ENCODE data around the gene UMAD1. TPM values are rescaled to one million over a fixed set of nuclear protein-coding genes. Genes with fewer than 3 reads are reported as not detected.

The UMAD1 gene
- total and polyA plus RNA-seq, 8 donors, result 12.7 to 20.2 (median 15.0) TPM

DNA sequence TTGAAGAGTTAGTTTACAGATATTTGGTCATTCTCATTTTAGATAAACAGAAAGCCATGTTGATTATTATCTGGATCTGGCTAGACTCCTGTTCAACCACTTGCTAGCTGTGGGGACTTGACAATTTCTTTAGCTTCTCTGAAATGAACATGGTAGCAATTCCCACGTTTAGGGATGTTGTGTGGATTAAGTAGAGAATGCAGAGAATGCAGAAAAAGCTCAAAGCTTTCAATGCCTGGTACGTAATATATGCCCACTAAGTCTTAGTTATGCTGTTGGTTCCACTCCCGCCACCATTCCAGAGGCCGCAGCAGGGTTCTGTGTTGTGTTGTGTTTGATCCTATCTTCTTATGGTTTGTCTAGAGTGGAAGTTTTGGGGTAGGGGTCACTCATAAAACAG lies 117.0 kb downstream of the UMAD1 start:
- TF ChIP-seq, protein P1, sequence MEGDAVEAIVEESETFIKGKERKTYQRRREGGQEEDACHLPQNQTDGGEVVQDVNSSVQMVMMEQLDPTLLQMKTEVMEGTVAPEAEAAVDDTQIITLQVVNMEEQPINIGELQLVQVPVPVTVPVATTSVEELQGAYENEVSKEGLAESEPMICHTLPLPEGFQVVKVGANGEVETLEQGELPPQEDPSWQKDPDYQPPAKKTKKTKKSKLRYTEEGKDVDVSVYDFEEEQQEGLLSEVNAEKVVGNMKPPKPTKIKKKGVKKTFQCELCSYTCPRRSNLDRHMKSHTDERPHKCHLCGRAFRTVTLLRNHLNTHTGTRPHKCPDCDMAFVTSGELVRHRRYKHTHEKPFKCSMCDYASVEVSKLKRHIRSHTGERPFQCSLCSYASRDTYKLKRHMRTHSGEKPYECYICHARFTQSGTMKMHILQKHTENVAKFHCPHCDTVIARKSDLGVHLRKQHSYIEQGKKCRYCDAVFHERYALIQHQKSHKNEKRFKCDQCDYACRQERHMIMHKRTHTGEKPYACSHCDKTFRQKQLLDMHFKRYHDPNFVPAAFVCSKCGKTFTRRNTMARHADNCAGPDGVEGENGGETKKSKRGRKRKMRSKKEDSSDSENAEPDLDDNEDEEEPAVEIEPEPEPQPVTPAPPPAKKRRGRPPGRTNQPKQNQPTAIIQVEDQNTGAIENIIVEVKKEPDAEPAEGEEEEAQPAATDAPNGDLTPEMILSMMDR (IDR thresholded peaks at IDR 0.05), result no peak
- H3K4me1 ChIP-seq, result peaks cover 6 to 11% of the 10 kb centered on the region in 2 donors
- H3K27ac ChIP-seq, result no peak overlapping the region
- ATAC-seq (no peak), DNase-seq (no peak)
- H3K36me3 ChIP-seq, result no peaks in the 10 kb centered on the region
- no peaks in the 10 kb centered on the region for H3K27me3 ChIP-seq
- no peaks in the 10 kb centered on the region for H3K9me3 ChIP-seq
- intact Hi-C loops (cut with DNase I), result no loop called here
- H3K4me3 ChIP-seq, result no peak overlapping the region

DNA sequence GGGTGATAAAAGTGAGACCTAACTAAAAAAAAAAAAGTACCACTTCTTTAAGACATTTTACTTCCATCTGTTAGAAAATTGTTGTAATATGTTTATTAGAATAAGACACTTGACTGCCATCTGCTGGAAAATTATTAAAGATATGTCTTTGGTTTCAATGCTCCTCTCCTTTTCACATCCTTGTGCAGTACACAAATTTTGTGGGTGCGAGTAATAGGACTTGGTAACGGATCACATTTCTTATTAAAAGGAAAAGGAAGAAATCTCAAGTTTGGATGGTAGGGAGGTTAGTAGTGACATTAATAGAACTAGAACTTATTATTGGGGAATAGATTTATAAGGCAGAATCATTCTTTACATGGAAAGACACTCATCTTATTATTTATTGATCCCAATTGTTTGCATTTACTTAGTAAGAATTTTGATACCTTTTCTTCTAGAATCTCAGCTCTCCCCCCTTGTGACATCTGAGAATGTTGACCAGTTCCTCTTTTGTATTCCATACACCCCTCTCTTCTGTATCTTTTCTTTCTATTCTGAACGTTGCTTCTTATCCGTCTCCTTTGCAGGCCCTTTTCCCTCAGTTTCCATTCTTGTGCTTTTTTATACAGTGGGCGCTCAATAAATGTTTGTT lies 120.9 kb downstream of the UMAD1 start:
- TF ChIP-seq, protein P1 (IDR thresholded peaks at IDR 0.05), result peak in 1 of 2 donors; percentile 32
- Histone ChIP-seq H3K27me3 (no peaks in the 10 kb centered on the region), H3K36me3 (no peaks in the 10 kb centered on the region), H3K9me3 (no peaks in the 10 kb centered on the region), H3K27ac (peak overlapping the region; percentile 57 to 77), H3K4me1 (peaks cover 6 to 15% of the 10 kb centered on the region in 2 donors), H3K4me3 (peak overlapping the region; percentile 23 to 43)
- intact Hi-C loops (cut with DNase I), result loop anchor here in 1 of 2 donors (10.0 kb wide), 1 partner anchor 77 kb away; no protein-coding TSS in a partner anchor
- peak in 1 of 4 donors; percentile 45 for DNase-seq
- ATAC-seq, result peak; percentile 71

DNA sequence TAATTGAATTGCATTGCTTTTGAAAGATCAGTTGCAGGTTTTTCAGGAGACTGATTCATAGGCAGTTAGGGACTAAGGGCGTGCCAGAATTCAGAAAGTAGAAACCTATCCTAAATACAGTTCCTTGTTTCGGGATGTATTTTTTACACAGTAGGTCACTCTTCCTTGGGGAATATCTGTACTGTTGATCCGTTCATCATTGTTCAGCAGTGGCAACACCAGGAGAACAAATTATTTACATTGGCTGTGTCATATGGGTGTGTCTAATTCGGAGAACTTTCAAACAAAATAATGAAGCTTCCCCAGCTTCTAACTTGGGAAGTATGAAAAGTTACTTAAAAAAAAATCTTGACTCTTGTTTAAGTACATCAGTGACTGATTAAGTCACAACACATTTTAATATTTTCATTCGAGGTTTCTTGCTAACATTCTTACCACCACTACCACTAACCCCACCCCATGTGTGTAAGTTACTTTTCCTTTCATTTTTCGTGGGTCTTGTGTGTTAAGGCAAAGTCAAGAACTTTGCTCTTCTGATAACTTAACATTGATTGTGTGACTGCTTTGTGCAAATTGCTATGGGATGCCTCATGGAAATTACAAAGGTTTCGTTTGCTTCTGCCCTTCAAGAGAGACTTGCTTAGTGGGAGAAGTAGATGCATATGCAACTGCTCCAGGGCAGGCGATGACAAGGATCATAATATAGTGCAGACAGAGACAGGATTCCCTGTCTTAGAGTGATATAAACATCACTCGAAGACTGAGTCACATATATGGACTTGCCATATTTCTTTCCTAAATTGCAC lies 121.6 kb downstream of the UMAD1 start:
- Histone ChIP-seq H3K27me3 (no peaks in the 10 kb centered on the region), H3K9me3 (no peaks in the 10 kb centered on the region), H3K27ac (peak overlapping the region; percentile 57 to 77), H3K36me3 (no peaks in the 10 kb centered on the region), H3K4me3 (peak overlapping the region; percentile 23 to 43), H3K4me1 (peaks cover 6 to 15% of the 10 kb centered on the region in 2 donors)
- ATAC-seq, result peak; percentile 73
- intact Hi-C loops (cut with DNase I), result loop anchor here in 1 of 2 donors (10.0 kb wide), 1 partner anchor 77 kb away; no protein-coding TSS in a partner anchor
- no peak for DNase-seq
- TF ChIP-seq, protein P1 (IDR thresholded peaks at IDR 0.05), result no peak

DNA sequence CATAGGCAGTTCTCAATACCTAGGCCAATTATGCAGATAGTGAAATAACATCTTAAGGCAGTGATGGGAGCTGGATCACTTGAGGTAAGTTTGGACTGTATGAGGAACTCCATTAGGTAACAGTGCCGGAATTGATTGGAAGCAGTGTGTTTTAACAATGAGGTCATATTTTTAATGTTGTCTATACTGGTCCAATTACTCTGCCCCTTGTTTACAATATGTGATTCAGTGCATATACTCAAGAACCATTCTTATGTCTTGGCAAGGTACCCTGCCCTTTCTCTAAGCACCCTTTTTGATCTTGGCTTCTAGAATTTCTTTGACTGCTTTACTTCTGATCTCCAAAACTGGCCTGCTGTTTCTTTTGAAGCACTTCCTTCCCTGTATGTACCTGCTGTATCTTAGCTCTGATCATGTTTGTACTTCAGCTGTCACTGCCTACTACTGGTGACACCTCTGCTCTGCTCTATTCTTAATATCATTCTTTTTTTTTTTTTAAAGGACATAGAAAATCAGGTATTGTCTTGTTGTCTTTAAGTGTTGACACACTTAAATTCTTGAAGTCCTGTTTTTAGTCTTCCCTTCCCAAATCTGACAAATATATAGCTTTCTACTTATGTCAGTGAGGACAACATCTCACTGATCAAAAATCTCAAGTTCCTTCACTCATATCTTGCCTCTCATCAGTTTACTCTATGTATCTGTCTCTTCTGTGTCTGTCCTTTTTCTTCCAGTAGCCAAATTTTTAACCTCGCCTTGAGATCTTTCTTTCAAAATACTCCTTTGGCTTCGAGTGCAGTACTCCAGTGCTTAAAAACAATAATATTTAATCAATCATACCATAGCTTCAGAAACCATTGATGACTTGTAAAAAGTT lies 124.2 kb downstream of the UMAD1 start:
- no peaks in the 10 kb centered on the region for H3K36me3 ChIP-seq
- no peak overlapping the region for H3K27ac ChIP-seq
- intact Hi-C loops (cut with DNase I), result loop anchor here in 1 of 2 donors (10.0 kb wide), 1 partner anchor 80 kb away; no protein-coding TSS in a partner anchor
- no peak overlapping the region for H3K4me3 ChIP-seq
- no peaks in the 10 kb centered on the region for H3K27me3 ChIP-seq
- no peaks in the 10 kb centered on the region for H3K9me3 ChIP-seq
- TF ChIP-seq, protein P1 (IDR thresholded peaks at IDR 0.05), result no peak
- peaks cover 6 to 15% of the 10 kb centered on the region in 2 donors for H3K4me1 ChIP-seq
- peak; percentile 50 for ATAC-seq
- no peak for DNase-seq
